ENCODE data around the gene HECTD1. TPM values are rescaled to one million over a fixed set of nuclear protein-coding genes. Genes with fewer than 3 reads are reported as not detected.
"Not testable (repeated sequence)": the region's sequence is repeated elsewhere in the genome, so short reads cannot be mapped to it uniquely, and the experiment has no call there.

The HECTD1 gene
- total and polyA plus RNA-seq, 10 of the 15 experiments (the other 5 are each of a cell fraction or from before 2014, with no cell fraction given): 27.3 to 116 (median 57.7) TPM

- no peak for TF ChIP-seq JUND (IDR thresholded peaks at IDR 0.05; ENCODE audit: low read depth, low read length)
Observed at GRCh38 chr14:31097081-31097480, 110.5 kb downstream of the HECTD1 start (continued).

- Histone ChIP-seq H3K4me1 (ENCODE audit: control insufficient read depth, insufficient read depth, low read length) (no peaks in the 10 kb centered on the region), H3K4me2 (ENCODE audit: control insufficient read depth, insufficient read depth) (no peak overlapping the region), H4K20me1 (ENCODE audit: control insufficient read depth, insufficient read depth) (no peaks in the 10 kb centered on the region), H3K27ac (ENCODE audit: control insufficient read depth, insufficient read depth) (no peak overlapping the region), H3K4me3 (no peak overlapping the region), H3K79me2 (ENCODE audit: control insufficient read depth, insufficient read depth, low read length) (no peaks in the 10 kb centered on the region), H3K9ac (ENCODE audit: control insufficient read depth, insufficient read depth, low read length) (no peak overlapping the region), H3K9me3 (replicated peaks; ENCODE audit: control insufficient read depth, insufficient read depth, low read length) (no peaks in the 10 kb centered on the region), H3K36me3 (ENCODE audit: control insufficient read depth in 2 of 2, insufficient read depth in 2 of 2, low read length in 1 of 2) (peaks cover 2 to 18% of the 10 kb centered on the region in 2 experiments), H2AFZ (ENCODE audit: control insufficient read depth, low read depth, low read length) (no peak overlapping the region), H3K27me3 (replicated peaks in 1 of 2; ENCODE audit: control insufficient read depth in 2 of 2, insufficient read depth in 2 of 2, low read length in 1 of 2) (no peaks in the 10 kb centered on the region)
- ChIA-PET POLR2A (no interaction called here), SMC1A (ENCODE audit: uncharacterized antibody, unreplicated experiment) (no interaction called here), RAD21 (ENCODE audit: unreplicated experiment) (interaction anchor here (1.1 kb wide), 1 partner anchor 115 kb away, joined by 6 read pairs; no protein-coding TSS in a partner anchor), CTCF (no interaction called here)
- DNase-seq (ENCODE audit: low read depth, low spot score) (no peak), ATAC-seq (no peak), FAIRE-seq (no peak)
- intact Hi-C loops (cut with micrococcal nuclease; ENCODE audit: unreplicated experiment): no loop called here
- no peak for TF ChIP-seq ZNF592 (IDR thresholded peaks at IDR 0.05)
- no peak for TF ChIP-seq ZNF274 (IDR thresholded peaks at IDR 0.05; ENCODE audit: insufficient read depth, insufficient read length)
- TF ChIP-seq MEF2B (IDR thresholded peaks at IDR 0.05; ENCODE audit: partially characterized antibody, poor library complexity, severe bottlenecking): no peak
- TF ChIP-seq ZSCAN29 (IDR thresholded peaks at IDR 0.05): no peak
- no peak for TF ChIP-seq MEF2A (IDR thresholded peaks at IDR 0.05; ENCODE audit: insufficient read depth, low read depth, low read length)
- no peak for TF ChIP-seq PBX3 (IDR thresholded peaks at IDR 0.05; ENCODE audit: insufficient replicate concordance, low read depth, low read length)
- no peak for TF ChIP-seq TBL1XR1 (IDR thresholded peaks at IDR 0.05; ENCODE audit: low read depth, low read length)
- TF ChIP-seq RUNX3 (IDR thresholded peaks at IDR 0.05; ENCODE audit: low read length): no peak
- TF ChIP-seq PAX8 (IDR thresholded peaks at IDR 0.05): no peak
- no peak for TF ChIP-seq BACH1 (IDR thresholded peaks at IDR 0.05; ENCODE audit: borderline replicate concordance)
- no peak for TF ChIP-seq YBX1 (IDR thresholded peaks at IDR 0.05)
- in situ Hi-C loops (cut with MboI): no loop called here
- 97% methylated on average over 6 of the region's 6 CpGs for WGBS (ENCODE audit: insufficient coverage, insufficient replicate concordance, low lambda C conversion rate, missing lambda C conversion rate)
- no TSS peak for BruUV-seq (replicated peaks)
Observed at GRCh38 chr14:31096255-31096654, 111.3 kb downstream of the HECTD1 start.

GRCh38 chr14:31095817-31096216 is 111.8 kb downstream of the HECTD1 start:
- CTCF ChIA-PET; BruUV-seq (replicated peaks): not testable (repeated sequence)

More at GRCh38 chr14:31095817-31096216, 111.8 kb downstream of the HECTD1 start:
- H2AFZ ChIP-seq (ENCODE audit: control insufficient read depth, low read depth, low read length); H3K4me3 ChIP-seq; H3K79me2 ChIP-seq (ENCODE audit: control insufficient read depth, insufficient read depth, low read length); H3K27me3 ChIP-seq (replicated peaks in 1 of 2; ENCODE audit: control insufficient read depth in 2 of 2, insufficient read depth in 2 of 2, low read length in 1 of 2); H3K4me1 ChIP-seq (ENCODE audit: control insufficient read depth, insufficient read depth, low read length); RAD21 ChIA-PET (ENCODE audit: unreplicated experiment); POLR2A ChIA-PET; H3K9me3 ChIP-seq (replicated peaks; ENCODE audit: control insufficient read depth, insufficient read depth, low read length); FAIRE-seq; DNase-seq (ENCODE audit: low read depth, low spot score); ATAC-seq; H3K4me2 ChIP-seq (ENCODE audit: control insufficient read depth, insufficient read depth); in situ Hi-C loops (cut with MboI); intact Hi-C loops (cut with micrococcal nuclease; ENCODE audit: unreplicated experiment); H3K9ac ChIP-seq (ENCODE audit: control insufficient read depth, insufficient read depth, low read length); SMC1A ChIA-PET (ENCODE audit: uncharacterized antibody, unreplicated experiment); H3K27ac ChIP-seq (ENCODE audit: control insufficient read depth, insufficient read depth); H4K20me1 ChIP-seq (ENCODE audit: control insufficient read depth, insufficient read depth): not testable (repeated sequence)
- WGBS (ENCODE audit: insufficient coverage, insufficient replicate concordance, low lambda C conversion rate, missing lambda C conversion rate): 94% methylated on average over 7 of the region's 8 CpGs
- peaks cover 2 to 16% of the 10 kb centered on the region in 2 experiments for H3K36me3 ChIP-seq (ENCODE audit: control insufficient read depth in 2 of 2, insufficient read depth in 2 of 2, low read length in 1 of 2)
